Effector CD8-positive, alpha-beta T cell (primary cell): ENCODE data around the gene ACTN3.
A peak's percentile ranks its signal among the peaks of the same experiment; 100 is the strongest.
"Not testable (repeated sequence)": the region's sequence is repeated elsewhere in the genome, so short reads cannot be mapped to it uniquely, and the experiment has no call there.

Experiments used
- DNase-seq: peaks from one replicate; lab custom pipeline; 2025; lab: John Stamatoyannopoulos, UW

ACTN3 gene

GRCh38 chr11:66544952-66545351, 1.8 kb upstream of the ACTN3 start:
- DNase-seq: not testable (repeated sequence)

- peak; percentile 79 for DNase-seq
Measured at GRCh38 chr11:66545701-66546367, 869 bp upstream of the ACTN3 start, which contains the start of gene ZDHHC24. TSS of gene ZDHHC24 (minus strand) at chr11:66546048. CDS start at chr11:66546003, 45 bp downstream.

GRCh38 chr11:66546966-66547661, 411 bp downstream of the ACTN3 start:
- DNase-seq: no peak

GRCh38 chr11:66547662-66548009, 933 bp downstream of the ACTN3 start:
- no peak for DNase-seq

- no peak for DNase-seq
Measured at GRCh38 chr11:66548041-66548440, 1.3 kb downstream of the ACTN3 start.

GRCh38 chr11:66548774-66549630, 2.3 kb downstream of the ACTN3 start:
- no peak for DNase-seq

- no peak for DNase-seq
Measured at GRCh38 chr11:66549696-66550095, 3.0 kb downstream of the ACTN3 start.

- no peak for DNase-seq
Measured at GRCh38 chr11:66550887-66551286, 4.2 kb downstream of the ACTN3 start.

- DNase-seq: no peak
Measured at GRCh38 chr11:66554602-66555001, 7.9 kb downstream of the ACTN3 start.

GRCh38 chr11:66555416-66555815, 8.7 kb downstream of the ACTN3 start:
- DNase-seq: no peak

GRCh38 chr11:66556086-66556485, 9.4 kb downstream of the ACTN3 start:
- DNase-seq: no peak

- no peak for DNase-seq
Measured at GRCh38 chr11:66557733-66558326, 11.1 kb downstream of the ACTN3 start.

GRCh38 chr11:66559142-66559865, 12.6 kb downstream of the ACTN3 start:
- peak; percentile 29 for DNase-seq

- DNase-seq: no peak
Measured at GRCh38 chr11:66559866-66560676, 13.4 kb downstream of the ACTN3 start.

GRCh38 chr11:66561178-66561974, 14.7 kb downstream of the ACTN3 start:
- DNase-seq: no peak

GRCh38 chr11:66561975-66562248, 15.2 kb downstream of the ACTN3 start:
- no peak for DNase-seq

GRCh38 chr11:66562275-66562674, 15.6 kb downstream of the ACTN3 start:
- no peak for DNase-seq

GRCh38 chr11:66562907-66563583, 16.3 kb downstream of the ACTN3 start:
- DNase-seq: no peak

GRCh38 chr11:66563832-66564231, 17.1 kb downstream of the ACTN3 start:
- DNase-seq: no peak

GRCh38 chr11:66564538-66564937, 17.8 kb downstream of the ACTN3 start:
- no peak for DNase-seq
